Stimulated activated CD8-positive, alpha-beta memory T cell treated with anti-CD3 and anti-CD28 coated beads, Interleukin-15, amount 100 ng/mL, for 24 hours (primary cell): ENCODE results near the gene FAM81B.

Experiments used
- DNase-seq: peaks from one replicate; pipeline ENCODE4 v3.0.0-alpha.2; 2020; ENCODE audit warnings: low read depth

The FAM81B gene

DNA sequence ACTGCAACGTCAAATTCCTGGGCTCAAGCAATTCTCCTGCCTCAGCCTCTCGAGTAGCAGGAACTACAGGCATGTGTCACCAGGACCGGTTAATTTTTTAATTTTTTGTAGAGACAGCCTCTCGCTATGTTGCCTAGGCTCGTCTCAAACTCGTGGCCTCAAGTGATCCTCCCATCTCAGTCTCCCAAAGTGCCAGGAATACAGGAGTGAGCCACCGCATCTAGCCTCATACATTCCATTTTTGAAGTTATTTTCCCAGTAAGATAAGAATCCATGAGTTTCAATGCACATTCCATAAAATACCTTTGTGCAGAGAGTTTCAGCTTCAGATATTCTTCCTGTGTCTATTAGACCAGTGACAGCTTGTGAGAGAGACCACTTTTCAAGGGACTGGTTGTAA, 93.3 kb downstream of the FAM81B start:
- no peak for DNase-seq

DNA sequence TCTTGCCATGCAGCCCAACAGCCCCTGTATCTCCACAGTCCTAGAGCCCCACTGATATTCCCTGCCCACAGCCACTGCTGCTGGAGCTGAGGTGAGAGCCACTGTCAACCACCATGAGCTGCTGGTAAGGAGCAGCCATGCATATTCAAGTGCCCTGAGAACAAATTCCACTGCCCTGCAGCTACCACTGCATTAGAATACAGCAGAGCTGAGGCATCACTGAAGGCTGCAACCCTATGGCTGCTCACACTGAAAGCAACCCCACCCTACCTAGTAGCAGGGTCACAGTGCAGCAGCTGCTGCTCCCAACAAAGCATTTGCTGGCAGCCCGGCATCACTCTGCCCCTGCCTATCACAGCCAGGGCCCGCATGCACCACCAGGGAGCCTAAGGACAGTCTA, 95.0 kb downstream of the FAM81B start:
- DNase-seq, result no peak

DNA sequence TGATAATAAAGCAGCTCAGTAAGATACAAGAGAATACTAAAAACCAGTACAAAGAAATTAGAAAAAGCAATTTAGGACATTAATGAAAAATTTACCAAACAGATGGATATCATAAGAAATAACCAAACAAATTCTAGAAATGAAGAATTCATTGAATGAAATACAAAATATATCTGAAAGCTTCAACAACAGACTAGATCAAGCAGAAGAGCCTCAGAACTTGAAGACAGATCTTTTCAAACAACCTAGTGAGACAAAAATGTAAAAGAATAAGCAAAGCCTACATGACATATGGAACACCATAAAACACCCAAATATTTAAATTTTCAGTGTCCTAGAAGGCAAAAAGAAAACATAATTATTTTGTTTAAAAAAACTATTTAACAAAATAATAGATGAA, 96.7 kb downstream of the FAM81B start:
- DNase-seq, result no peak
